HuH-7.5 (cell line): ENCODE measurements around the gene TGFBI.

Source experiments
- DNase-seq: peaks from one replicate; pipeline ENCODE4 v3.0.0; 2011; ENCODE audit warnings: low spot score

TGFBI gene

GRCh38 chr5:136048966-136049365 is 20.2 kb downstream of the TGFBI start:
- DNase-seq = no peak

GRCh38 chr5:136051486-136052220 is 22.9 kb downstream of the TGFBI start:
- DNase-seq = no peak

- DNase-seq = no peak
Measured at GRCh38 chr5:136052692-136053335, 24.0 kb downstream of the TGFBI start.

GRCh38 chr5:136053336-136054141 is 24.8 kb downstream of the TGFBI start:
- peak; percentile 51 for DNase-seq

GRCh38 chr5:136054142-136055019 is 25.6 kb downstream of the TGFBI start:
- DNase-seq = no peak

GRCh38 chr5:136055612-136056309 is 27.0 kb downstream of the TGFBI start:
- no peak for DNase-seq

GRCh38 chr5:136056336-136056735 is 27.5 kb downstream of the TGFBI start:
- DNase-seq = no peak

- no peak for DNase-seq
Measured at GRCh38 chr5:136056771-136057335, 28.1 kb downstream of the TGFBI start.

GRCh38 chr5:136057401-136058038 is 28.7 kb downstream of the TGFBI start:
- no peak for DNase-seq

GRCh38 chr5:136058039-136058971 is 29.5 kb downstream of the TGFBI start:
- no peak for DNase-seq

- DNase-seq = no peak
Measured at GRCh38 chr5:136058972-136059354, 30.2 kb downstream of the TGFBI start.

- DNase-seq = no peak
Measured at GRCh38 chr5:136060963-136061362, 32.2 kb downstream of the TGFBI start.

GRCh38 chr5:136061630-136062365 is 33.0 kb downstream of the TGFBI start:
- no peak for DNase-seq

GRCh38 chr5:136062366-136063274 is 33.8 kb downstream of the TGFBI start:
- no peak for DNase-seq

- DNase-seq = no peak
Measured at GRCh38 chr5:136063778-136064465, 35.1 kb downstream of the TGFBI start.

GRCh38 chr5:136064510-136064909 is 35.7 kb downstream of the TGFBI start:
- DNase-seq = no peak

- DNase-seq = no peak
Measured at GRCh38 chr5:136065588-136065987, 36.8 kb downstream of the TGFBI start.
